HG02852 (cell line): ENCODE data around the gene FARP2.
"Not testable (repeated sequence)": the region's sequence is repeated elsewhere in the genome, so short reads cannot be mapped to it uniquely, and the experiment has no call there.

Experiments used
- ATAC-seq: cut with Tn5 transposase; IDR thresholded peaks from one replicate; pipeline ENCODE4 v1.9.1; 2021; ENCODE audit warnings: mild to moderate bottlenecking, moderate library complexity; ENCODE audit not compliant: unreplicated experiment

FARP2 gene

DNA sequence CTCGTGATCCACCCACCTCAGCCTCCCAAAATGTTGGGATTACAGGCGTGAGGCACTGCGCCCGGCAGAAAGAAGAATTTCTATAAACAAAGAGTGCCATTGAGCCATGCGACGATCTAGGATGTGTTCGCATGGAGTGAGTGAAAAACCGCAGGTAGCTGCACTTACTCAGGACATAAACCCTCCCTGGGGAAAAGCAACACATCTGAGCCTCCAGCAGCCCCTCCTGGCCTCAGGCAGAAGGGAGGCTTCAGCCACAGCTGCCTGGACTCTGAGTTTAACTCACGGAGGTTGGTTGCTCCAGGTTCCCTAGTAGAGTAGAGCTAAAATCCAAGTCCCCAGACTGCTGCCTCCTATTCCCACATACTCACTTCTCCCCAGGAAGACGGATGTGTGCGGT is 163.6 kb downstream of the FARP2 start:
- no peak for ATAC-seq

DNA sequence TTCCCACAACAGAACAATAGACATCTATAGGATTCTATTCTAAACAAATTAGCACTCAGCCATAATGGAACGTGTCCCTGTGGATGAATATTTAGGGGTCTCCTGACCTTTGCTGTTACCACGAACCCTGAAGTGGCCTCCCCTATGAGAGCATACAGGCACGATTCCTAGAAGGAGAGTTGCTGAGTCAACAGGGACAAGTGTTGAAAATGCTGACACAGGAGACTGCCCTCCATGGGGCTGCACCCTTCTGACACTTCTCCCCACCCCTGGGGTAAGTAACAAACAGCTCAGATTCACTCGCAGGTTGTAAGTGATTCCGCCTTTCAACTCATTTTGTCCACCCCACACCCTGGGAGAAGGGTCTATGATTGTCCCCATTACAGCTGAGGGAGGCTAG is 166.4 kb downstream of the FARP2 start:
- no peak for ATAC-seq

- ATAC-seq, result not testable (repeated sequence)
Observed at GRCh38 chr2:241525818-241526780, 170.0 kb downstream of the FARP2 start.

GRCh38 chr2:241530571-241530970 is 174.5 kb downstream of the FARP2 start:
- ATAC-seq, result no peak

GRCh38 chr2:241531161-241531722 is 175.2 kb downstream of the FARP2 start:
- ATAC-seq, result no peak

DNA sequence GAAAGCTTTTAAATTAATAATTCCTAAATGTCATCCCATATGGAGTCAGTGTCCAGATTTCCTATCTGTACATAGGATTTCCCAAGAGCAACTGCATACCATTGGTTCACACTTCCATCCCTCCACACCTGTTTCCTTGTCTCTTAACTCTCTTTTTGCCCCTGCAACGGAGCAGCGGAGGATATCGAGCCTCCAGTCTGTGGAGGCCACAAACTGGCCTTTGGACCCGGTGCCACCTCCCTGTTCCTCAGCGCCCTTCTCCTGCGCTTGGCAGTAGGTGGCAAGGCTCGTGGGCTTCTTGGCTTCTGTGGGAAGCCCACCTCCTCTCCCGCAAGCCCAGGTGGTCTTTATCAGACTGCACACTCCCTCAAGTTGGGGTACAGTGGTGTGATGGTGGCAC is 176.1 kb downstream of the FARP2 start:
- ATAC-seq, result no peak

DNA sequence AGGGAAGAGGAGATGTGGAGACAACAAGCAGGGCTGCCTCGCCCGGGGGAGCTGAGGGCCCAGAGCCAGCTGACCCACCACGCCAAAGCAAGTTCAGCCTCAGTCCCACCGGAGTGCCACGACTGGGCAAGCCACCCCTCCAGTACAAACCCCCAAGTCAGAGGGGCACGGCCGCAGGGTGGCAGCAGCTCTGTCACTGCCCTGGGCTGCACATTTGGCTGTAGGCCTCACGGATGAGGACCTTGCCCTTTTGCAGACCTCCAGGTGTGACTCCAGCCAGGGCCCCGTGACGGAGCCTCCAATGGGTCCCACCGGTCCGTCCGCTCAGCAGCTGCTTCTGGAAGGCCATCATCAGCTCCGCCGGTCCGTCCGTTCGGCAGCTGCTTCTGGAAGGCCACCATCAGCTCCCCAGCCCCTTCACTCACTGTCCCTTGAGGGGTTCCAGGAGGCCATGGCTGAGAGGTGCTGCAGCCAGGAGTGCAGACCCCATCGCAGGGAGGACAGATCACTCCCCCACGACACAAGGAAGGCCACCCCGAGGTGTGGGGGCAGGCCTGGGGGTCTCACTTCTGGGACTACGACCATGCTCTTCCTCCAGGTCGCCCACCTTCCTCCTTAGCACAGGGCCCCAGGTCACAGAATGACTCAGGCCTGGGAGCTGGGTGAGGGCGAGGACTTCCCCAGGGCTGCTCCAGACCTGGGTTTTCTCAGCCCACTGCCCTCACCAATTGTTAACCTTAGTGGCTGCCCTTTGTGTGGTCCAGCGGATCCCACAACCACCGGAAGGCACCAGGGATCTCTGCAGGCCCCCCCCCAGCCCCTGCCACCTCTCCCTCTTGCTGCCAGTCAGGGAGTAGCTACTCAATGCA is 176.9 kb downstream of the FARP2 start:
- no peak for ATAC-seq

DNA sequence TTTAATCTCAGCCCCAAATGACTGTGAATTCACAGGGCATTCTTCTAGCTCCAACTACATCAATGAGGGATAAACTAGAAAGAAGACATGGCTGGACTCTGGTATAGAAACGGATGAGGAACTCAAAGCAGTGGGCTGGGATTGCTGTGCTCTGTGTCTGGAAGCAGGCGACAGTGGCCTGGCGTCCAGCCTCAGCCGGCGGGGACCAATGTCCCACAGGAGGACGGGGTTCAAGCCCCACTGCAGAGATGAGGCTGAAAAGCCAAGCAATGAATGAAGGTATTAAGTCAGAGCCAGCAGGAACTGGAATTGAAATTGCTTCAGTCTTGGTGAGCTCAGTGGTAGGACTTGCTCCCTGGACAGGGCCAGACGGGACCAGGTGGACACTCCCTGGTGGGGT is 178.2 kb downstream of the FARP2 start:
- no peak for ATAC-seq

GRCh38 chr2:241534701-241535375 is 178.8 kb downstream of the FARP2 start:
- ATAC-seq, result no peak

- ATAC-seq, result no peak
Observed at GRCh38 chr2:241535871-241536655, 180.0 kb downstream of the FARP2 start.

DNA sequence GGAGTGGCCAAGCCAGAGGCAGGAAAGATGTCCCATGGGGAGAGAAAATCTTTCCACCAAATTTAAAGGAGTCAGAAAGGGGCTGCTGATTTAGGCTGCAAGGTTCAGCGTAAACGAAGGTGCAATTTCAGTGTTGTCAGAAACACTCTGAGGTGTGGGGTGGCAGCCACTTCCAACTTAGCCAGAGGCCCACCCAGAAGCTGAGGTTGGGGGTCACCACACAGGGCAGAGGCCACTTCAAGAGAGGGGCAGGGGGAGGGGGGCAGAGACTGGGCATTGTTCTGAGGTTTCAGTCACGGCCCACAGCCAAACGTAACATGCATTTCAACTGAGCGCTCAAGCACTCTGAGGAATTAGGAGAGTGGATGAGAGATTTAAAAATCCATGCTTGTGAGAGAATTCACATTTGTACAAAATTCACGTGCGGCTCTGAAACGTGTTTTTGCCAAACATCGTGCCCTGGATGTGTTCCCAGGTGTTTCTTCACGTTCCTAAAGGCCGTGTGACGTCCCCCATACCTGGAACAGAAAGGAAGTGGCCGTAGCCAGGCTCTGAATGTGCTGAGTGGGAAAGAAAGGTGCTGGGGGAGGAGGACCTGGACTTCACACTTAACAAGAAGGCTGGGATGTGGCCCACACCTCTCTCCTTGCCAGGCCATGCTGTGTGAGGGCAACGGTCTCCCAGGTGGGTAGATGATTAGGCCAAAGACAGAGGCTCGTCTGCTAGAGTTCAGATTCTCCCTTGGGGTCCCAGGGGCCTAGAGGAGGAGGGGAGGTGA is 182.9 kb downstream of the FARP2 start:
- no peak for ATAC-seq

GRCh38 chr2:241539616-241540374 is 183.7 kb downstream of the FARP2 start:
- no peak for ATAC-seq

GRCh38 chr2:241540401-241540770 is 184.3 kb downstream of the FARP2 start:
- ATAC-seq, result no peak

- ATAC-seq, result no peak
Observed at GRCh38 chr2:241540771-241541561, 184.9 kb downstream of the FARP2 start.

DNA sequence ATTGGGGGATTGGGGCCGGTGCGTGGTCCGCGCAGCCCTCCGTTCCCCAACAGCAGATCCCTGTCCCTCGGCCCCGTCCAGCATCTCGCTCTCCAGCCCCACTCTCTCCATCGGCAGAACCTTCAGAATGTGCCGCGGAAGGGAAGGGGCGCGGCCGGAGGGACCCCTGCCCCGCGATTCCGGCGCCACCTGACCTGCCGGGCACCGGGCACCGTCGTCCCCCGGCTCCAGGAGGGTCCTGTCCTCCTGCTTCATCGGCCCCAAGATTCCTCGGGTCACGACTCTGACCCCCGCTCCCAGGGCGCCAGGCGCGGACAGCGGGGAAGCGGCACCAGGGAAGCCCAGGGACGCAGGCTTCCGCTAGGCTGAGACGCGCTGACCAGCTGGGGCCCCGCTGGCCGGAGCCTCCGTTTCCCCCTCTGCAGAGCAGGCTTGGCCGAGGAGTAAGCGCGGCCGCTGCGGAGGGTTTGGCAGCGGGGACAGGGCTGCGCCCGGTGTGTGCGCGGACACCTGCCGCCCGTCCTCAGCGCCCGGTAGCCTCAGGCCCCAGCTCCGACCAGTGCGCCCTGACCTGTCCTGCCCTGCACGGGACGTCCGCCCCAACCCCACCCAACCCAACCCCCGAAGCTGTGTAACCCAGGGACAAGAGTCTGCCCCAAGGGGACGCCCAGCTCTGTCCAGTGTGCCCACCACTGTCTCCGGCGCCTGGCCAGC is 185.6 kb downstream of the FARP2 start:
- ATAC-seq, result no peak

GRCh38 chr2:241542278-241542605 is 186.2 kb downstream of the FARP2 start:
- no peak for ATAC-seq
